Right kidney (tissue), 1 donor: Measurements from ENCODE around the gene SIRT3.
"Not testable (repeated sequence)": the region's sequence is repeated elsewhere in the genome, so short reads cannot be mapped to it uniquely, and the experiment has no call there.

ENCODE experiments used
- DNase-seq: peaks from one replicate; pipeline ENCODE4 v3.0.0-alpha.2; 2016

The SIRT3 gene

DNA sequence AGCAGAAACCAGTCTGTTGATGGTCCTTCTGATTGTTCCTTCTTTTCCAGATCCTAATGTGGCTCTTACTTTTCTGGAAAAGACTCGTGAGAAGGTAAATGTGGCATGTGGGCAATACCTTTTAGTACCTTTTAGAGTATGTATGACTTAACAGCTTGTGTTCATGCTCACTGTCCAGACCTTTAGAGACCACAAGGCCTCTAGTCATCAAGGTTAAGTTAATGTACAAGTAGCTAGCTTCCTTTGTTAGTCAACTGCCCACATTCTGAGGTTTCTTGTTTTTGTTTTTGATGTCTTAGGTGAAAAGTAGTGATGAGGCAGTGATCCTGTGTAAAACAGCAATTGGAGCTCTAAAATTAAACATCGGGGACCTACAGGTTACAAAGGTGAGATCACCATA is 8.2 kb upstream of the SIRT3 start:
- DNase-seq: no peak

DNA sequence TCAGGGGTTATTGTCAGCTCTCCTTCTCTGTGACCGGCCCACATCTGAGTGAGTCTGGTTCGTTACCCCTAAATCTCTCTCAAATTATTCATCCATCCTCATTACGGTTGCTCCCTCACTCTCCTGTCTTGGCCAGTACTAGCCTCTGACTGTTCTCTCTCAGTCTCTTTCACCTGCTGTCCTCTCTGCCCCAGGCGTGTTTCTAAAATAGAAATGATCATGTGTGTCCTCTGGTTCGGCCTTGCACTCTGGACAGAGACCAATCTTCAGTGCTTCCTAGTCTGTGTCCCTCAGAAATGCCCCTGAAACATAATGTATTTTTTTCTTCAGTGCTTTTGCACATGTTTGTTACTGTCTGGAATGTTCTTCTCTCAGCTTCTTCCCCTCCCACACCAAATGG is 5.5 kb upstream of the SIRT3 start:
- no peak for DNase-seq

DNA sequence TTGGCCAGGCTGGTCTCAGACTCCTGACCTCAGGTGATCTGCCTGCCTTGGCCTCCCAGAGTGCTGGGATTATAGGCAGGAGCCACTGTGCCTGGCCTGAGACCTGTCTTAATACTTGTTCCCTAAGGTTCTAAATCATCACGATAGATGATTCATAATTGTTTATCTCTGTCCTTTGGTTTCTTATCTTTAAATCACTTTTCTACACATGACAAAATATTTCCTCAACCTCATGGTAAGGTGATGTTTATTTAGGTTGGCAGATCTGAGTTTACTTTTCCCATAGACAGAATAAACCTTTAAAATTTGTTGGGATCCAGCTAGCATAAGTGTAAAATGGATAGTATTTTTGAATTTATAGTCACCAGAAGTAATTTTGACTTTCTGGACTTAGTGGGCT is 4.2 kb upstream of the SIRT3 start:
- DNase-seq: no peak

DNA sequence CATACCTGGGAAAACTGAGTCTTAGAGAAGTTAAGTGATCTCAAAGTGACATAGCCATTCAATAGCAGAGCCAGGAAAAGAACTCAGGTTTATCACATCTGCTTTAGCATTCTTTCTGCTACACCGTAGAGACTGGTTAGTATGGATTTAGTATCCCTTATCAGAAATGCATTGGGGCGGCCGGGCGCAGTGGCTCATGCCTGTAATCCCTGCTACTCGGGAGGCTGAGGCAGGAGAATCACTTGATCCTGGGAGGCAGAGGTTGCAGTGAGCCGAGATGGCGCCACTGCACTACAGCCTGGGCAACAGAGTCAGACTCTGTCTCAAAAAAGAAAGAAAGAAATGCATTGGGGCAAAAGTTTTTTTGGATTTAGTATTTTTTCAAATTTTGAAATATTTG is 2.2 kb upstream of the SIRT3 start:
- not testable (repeated sequence) for DNase-seq

DNA sequence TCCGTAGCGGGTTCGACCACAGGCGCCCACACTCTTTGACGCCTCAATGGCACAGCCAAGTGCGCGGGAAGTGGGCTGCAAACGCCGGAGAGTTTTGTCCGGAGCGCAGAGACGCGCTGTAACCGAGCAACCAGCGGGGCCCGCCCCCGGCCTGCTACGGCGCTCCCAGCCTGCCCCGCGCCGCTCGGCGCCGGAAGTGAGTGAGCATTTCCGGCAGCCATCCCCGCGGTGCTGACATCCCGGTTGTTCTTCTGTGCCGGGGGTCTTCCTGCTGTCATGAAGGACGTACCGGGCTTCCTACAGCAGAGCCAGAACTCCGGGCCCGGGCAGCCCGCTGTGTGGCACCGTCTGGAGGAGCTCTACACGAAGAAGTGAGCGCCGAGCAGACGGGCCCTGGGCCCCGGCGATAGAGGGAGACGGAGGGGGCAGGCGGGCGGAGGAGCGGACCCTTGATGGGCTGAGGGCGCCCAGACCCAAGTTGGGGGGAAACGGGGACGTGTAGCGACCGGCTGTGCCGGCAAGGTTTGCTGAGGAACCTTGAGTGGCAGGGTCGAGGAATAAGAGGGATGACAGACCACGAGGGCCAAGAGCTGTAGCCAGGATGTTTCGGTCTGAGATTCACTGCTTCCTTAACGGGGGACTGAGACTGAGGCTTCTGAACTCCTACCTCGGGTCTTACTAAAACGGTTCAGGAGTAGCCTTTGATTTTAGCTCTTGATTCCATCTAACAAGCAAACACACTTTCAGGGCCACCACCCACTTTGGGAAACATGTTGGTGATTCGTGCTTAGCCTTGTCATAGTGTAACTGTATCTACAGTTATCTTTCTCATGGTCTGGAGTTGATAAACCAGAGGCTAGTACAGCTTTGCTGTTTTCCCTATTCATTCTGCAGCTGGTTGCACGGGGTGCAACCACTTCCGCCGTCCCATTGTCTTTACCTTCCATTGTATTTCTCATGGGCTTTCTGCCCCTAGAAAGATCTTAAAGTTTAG is 929 bp upstream of the SIRT3 start, which contains the start of gene PSMD13:
PSMD13 (plus strand) TSS at position 203 of the 994 bp plus-strand sequence; CDS start at position 277, 74 bp downstream.
- DNase-seq: no peak

DNA sequence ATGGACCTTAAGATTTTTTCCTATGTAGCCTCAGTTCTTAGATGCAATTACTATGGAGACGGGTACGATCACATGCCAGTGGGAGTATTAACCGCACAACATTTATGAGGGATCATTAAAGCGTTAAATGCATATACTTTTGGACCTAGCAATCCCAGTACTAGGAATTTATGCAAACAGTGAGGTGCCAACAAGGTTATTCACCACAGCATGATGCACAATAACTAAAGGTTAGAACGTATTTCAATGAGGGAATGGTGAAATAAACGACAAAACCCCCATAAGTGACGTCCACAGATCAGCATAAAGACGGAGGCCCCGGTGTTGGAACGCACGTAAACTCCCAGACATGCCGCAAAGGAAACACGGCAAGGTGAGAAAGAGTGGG is 539 bp downstream of the SIRT3 start:
- DNase-seq: no peak

DNA sequence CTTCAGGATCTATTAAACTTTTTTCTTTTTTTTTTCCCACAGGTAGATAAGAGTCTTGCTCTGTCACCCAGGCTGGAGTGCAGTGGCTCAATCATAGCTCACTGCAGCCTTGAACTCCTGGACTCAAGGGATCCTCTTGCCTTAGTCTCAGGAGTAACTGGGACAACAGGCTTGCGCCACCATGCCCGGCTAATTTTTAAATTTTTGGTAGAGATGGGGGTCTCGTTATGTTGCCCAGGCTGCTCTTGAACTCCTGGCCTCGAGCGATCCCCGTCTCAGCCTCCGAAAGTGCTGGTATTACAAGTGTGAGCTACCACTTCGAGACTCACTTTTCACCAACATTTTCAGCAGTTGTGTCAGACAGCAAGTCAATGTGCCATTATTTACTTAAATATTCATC is 962 bp downstream of the SIRT3 start:
- no peak for DNase-seq

DNA sequence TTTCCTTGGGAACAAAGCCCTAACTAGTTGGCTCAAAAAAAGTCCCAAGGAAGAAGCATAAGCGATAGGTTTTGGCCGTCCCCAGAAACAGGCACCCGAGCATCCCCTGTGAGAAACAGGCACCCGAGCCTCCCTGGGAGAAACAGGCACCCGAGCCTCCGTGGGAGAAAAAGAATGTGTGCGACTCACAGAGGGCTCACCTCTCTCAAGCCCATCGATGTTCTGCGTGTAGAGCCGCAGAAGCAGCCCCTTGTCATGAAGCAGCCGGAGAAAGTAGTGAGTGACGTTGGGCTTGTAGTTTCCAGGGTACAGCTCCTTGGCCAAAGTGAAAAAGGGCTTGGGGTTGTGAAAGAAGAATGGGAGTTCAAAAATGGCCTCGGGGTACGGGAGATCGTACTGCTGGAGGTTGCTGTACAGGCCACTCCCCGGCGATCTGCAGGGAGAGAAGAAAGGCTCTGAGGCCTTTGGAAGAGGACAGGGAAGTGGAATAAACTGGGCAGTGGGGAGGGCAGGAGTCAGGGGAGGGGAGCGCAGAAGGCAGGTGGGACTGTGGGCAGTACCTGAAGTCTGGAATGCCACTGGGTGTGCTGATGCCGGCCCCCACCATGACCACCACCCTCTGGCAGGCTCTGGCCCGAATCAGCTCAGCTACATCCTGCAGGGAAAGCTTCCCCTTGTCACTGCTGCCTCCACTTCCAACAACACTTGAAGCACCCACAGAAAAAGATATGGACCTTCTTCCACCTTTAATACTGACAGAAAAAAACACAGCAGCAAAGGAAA is 3.2 kb downstream of the SIRT3 start:
- DNase-seq: no peak

DNA sequence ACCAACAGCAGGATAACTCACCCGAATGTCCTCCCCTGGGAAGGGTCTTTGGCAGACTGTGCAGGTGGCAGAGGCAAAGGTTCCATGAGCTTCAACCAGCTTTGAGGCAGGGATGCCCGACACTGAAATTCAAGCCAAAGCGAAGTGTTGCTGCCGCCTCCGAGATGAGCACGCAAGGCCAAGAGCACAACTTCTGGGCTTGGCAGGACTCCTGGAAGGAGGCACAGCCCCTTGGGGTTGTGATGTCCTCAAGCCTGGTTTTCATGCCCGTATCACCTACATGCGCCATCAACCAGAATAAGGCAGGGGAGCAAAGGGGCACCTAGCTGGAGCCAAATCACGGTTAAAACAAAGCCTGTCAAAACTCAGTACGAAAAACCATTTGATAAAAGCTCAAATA is 5.7 kb downstream of the SIRT3 start:
- no peak for DNase-seq

DNA sequence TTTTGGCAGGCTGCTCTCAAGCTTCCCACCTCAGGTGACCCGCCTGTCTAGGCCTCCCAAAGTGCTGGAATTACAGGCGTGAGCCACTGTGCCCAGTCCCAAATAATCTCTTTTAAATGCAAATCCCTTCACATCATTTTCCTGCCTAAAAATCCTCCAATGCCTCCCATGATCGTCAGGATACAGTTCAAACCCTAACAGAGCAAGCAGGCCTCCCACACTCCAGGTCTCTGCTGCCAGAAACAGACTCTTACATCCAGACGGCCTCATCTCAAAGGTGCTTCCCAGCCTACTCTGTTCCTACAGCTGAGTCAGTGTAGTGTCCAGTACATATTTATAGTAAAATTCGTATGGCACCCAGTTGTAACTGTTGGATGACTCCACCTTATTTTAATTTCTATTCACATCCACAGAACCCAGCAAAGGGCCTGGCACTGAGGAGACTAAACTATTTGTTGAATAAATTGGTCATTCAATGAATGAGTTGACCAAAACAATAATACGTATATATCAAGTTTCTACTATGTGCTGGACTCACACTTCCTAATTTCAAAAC is 8.2 kb downstream of the SIRT3 start:
- no peak for DNase-seq

DNA sequence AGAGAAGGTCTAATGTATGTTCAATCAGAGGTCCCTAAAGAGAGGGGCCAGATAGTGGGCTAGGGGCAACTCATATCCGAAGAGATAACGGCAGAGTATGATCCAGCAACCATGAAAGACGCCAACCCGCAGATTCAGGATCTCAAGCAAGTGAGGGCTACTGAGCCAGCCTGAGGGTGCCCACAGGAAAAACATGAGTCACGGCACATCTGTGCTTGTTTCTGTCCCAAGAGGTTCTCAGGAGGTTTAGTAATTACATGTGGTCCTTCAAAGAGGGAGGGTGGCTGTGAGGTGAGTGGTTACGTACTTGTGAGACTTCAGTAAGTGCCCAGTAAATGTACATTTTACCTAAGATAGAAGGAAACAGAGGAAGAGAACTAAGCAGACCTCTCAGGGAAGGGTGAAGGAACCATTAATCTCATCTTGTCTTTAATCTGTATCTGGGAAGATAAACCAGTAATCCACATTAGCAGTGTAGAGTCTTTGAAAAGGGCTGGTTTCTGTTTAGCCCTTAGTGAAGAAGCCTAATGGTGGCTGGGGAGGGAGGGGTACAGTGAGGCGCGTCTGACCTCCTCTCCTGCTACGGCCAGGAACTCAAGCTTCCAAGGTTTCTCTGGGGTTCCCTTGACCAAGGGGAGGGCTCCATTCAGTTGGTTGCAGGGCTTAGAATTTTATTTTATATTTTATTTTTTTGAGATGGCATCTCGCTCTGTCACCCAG is 10.2 kb downstream of the SIRT3 start:
- DNase-seq: no peak

DNA sequence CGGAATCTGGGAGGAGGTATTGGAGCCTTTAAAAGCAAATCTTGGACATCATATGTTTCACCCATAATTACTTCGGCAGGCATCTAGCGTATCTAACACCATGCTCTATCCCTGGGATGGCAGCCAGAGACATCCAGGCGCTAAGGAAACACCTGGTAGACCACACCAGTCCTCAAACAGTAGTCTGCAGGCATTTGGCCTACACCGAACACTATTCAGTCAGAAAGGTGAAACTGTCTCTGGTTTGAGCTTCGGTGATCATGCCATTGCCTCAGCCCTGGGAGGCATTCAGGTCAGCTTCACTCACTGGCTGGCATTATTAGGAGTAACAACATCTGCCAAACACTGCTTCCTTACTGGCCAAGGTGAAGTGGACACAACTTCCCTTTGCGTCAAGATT is 11.7 kb downstream of the SIRT3 start:
- DNase-seq: no peak

DNA sequence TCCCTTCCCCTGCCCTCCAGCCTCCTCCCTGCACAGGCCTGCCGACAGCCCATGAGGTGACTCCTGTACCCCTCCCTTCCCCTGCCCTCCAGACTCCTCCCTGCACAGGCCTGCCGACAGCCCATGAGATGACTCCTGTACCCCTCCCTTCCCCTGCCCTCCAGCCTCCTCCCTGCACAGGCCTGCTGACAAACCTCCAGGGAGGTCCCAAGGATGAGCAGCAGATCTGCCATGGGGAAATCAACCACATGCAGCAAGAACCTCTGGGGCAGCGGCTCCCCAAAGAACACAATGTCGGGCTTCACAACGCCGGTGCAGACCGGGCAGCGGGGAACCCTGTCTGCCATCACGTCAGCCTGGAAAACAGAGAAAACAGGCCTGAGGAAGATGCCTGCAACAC is 12.3 kb downstream of the SIRT3 start:
- no peak for DNase-seq

DNA sequence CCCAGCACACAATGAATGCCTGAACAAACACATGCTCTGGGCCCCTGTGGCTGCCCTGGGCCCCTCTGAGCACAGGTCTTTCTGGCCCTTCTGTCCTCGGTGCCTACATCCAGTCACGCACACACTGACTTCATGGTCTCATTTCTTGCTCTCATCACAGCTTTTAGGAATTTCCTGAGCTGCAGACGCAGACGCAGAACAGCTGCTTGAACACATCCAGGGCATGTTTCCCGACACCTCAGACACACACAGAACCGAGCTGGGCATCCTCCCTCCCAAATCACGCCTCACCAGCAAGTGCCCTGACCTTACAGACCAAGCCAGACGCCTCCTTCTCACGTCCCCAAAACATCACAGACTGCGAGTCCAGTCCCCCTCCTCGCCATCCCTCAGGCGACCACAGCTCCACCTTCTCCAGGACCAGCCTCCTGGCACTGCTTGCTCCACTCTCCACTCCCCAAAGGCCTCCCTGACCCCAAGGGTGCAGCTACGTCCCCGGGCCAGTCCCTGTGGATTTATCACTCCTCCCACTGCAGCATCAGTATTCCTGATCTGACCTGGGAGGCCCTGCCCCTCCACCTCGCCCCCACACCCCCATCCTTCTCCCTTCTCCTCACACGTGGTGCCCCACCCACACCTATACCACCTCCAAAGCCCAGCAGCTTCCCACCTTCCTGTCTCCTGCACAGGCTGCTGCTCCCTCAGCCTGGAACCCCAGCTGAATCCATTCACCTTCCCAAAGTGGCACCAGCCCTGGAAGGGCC is 12.9 kb downstream of the SIRT3 start:
- DNase-seq: no peak

DNA sequence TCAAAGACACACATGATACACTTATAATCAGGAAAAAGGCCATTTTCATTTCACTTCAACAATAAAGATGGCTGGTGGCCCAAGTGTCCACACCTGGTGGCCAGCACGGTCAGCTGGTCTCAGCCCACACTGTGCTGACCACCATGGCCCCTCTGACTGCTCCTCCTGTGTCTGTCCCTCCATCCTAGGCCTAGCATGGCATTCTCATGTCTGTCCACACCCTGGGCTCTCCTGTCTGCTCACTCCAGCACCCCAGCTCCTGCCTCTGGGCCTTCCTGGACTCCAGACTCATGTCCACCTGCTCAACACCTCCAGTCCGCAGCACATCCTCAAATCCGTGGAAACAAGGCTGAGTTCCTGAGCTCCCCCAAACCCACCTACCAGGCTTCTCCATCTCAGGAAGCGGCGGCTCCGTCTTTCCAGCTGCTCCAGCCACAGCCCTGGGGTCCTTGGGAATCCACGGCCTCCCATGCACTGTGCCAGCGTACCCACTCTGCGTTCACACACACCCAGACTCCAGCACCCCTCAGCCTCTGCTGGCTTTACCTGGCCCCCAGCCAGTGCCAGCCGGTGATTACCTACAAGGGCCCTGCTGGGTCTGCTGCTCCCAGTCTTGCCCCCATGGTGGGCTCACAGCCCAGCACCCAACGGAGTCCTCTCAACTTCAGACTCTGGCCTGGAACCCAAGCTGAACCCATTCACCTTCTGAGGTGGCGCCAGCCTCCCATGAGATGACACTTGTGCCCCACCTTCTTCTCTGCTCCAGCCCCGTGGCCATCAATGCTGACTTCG is 13.9 kb downstream of the SIRT3 start:
- DNase-seq: no peak

DNA sequence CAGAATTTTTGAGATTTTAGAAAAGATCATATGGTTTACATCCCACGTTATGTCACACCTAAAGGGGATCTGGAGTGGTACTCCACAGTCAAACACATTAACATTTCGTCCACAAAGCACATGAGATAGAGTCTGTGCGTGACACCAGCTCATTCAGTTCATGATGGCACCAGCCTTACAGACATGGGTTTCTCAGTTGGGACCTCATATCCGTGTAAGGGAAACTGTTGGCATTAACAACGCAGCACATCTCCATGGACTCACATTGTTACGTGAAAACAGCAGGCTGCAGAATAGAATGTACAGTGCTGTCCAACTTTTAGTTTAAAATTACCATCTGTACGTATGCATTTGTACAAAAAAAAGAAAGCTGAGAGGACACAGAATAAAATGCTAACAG is 14.6 kb downstream of the SIRT3 start:
- no peak for DNase-seq

DNA sequence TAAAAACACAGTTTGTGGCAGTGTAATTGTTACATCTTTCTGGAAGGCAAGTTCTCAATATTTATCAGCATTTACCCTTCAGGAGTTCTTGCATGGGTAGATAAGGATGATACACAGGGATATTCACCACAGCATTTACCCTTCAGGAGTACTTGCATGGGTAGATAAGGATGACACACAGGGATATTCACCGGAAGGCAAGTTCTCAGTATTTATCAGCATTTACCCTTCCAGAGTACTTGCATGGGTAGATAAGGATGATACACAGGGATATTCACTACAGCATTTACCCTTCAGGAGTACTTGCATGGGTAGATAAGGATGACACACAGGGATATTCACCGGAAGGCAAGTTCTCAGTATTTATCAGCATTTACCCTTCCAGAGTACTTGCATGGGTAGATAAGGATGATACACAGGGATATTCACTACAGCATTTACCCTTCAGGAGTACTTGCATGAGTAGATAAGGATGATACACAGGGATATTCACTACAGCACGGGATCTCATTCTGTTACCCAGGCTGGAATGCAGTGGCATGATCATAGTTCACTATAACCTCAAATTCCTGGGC is 15.4 kb downstream of the SIRT3 start:
- not testable (repeated sequence) for DNase-seq

DNA sequence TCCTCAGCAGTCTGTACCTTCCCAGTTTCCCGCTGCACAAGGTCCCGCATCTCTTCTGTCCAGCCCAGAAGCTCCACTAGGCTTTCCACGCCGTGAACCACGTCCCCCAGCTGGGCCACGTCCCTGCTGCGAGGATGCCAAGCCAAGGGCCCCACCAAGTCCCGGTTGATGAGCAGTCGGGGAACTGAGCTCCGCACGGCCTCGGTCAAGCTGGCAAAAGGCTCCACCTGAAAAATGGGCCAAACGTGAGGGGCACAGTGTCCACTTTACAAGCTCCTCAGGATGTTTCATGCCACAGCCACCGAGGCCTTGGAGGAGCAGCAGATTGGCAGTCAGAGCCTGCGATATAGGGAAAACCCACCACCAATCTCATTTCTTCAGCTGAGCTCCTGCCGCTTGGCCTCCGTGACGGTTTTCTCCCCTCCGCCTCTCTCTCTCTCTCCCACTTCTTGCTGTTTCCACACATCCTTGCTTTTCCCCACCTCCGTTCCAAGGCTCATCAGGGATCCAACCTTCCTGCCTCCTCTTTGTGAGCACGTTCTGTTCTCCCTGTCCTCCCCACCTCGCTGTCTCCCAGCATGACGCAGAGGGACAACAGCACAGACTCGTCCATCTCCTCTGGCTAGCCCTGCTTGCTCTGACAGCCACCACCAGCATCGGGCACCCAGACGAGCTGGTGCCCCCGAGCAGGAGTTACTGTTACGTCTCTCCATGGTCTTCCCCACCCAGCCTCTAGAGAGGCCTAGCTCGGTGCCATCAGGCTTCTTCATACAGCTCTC is 17.1 kb downstream of the SIRT3 start:
- no peak for DNase-seq

DNA sequence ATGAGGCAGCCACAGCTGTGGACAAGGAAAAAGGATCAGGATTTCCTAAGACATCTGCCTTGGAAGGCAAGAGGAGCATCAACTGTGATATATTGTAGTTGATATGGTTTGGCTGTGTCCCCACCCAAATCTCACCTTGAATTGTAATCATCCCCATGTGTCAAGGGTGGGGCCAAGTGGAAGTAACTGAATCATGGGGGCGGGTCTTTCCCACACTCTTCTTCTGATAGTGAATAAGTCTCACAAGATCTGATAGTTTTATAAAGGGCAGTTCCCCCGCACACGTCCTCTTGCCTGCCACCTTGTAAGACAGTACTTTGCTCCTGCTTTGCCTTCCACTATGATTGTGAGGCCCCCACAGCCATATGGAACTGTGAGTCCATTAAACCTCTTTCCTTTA is 18.4 kb downstream of the SIRT3 start:
- DNase-seq: no peak
